WTC11 (cell line): Measurements from ENCODE around the gene USB1.

Source experiments
- ATF2 ChIP-seq: sonication (generic); formaldehyde crosslinking; IDR thresholded peaks from 2 replicates; pipeline ENCODE4 v1.8.1; 2022; ENCODE audit warnings: low read depth, missing genetic modification reagents, borderline replicate concordance
- ESRRA ChIP-seq: sonication (generic); formaldehyde crosslinking; IDR thresholded peaks from 2 replicates; pipeline ENCODE4 v1.8.1; 2022; ENCODE audit warnings: mild to moderate bottlenecking, missing genetic modification reagents, borderline replicate concordance
- TP53 ChIP-seq: sonication (generic); formaldehyde crosslinking; IDR thresholded peaks from 2 replicates; pipeline ENCODE4 v1.8.1; 2023; ENCODE audit warnings: mild to moderate bottlenecking, missing genetic modification reagents
- ZNF121 ChIP-seq: sonication (generic); formaldehyde crosslinking; IDR thresholded peaks from 2 replicates; pipeline ENCODE4 v1.8.0; 2023; ENCODE audit warnings: missing genetic modification reagents
- TF ChIP-seq, protein P1 (sequence below): fragments of 250-450 bp; sonication (Bioruptor Pico); conservative IDR thresholded peaks from 2 replicates; pipeline ENCODE4 v1.9.0; 2021; ENCODE audit warnings: mild to moderate bottlenecking
- TF ChIP-seq, protein P2 (sequence below): fragments of 200-600 bp; IDR thresholded peaks from 2 replicates; pipeline ENCODE4 v1.8.0; 2022; ENCODE audit warnings: antibody characterized with exemption

GRCh38 chr16:58042001-58042885 lies 41.0 kb downstream of the USB1 start:
- TF ChIP-seq, protein P1, sequence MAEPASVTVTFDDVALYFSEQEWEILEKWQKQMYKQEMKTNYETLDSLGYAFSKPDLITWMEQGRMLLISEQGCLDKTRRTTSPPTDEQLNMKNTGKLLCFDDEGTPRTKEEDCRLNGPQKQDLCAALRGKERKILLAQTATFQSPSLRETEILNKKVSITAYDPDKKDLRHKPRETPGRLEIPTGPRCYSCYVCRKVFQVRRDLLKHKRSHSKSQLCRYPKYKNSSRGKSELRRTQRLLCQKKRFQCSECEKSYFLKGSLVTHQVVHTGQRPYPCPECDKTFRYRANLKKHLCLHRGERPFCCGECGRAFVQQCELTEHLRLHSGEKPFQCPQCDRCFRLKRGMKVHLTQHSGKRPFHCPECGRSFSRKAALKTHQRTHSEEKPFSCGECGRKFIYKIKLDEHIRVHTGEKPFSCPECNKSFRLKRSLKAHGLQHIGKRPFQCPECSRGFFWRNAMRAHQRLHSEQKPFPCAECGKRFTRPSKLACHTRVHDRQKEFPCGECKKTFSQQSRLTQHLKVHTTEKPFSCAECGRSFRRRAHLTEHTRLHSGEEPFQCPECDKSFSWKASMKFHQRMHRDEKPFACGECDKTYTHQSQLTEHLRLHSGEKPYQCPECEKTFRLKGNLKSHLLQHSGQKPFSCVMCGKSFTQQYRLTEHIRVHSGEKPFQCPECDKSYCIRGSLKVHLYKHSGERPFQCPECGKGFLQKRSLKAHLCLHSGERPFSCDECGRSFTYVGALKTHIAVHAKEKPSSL (CRISPR knock-in tag), result no peak
- TF ChIP-seq ZNF121 (CRISPR knock-in tag) (no peak), ESRRA (no peak), ATF2 (CRISPR knock-in tag) (no peak), TP53 (no peak)
- TF ChIP-seq, protein P2, sequence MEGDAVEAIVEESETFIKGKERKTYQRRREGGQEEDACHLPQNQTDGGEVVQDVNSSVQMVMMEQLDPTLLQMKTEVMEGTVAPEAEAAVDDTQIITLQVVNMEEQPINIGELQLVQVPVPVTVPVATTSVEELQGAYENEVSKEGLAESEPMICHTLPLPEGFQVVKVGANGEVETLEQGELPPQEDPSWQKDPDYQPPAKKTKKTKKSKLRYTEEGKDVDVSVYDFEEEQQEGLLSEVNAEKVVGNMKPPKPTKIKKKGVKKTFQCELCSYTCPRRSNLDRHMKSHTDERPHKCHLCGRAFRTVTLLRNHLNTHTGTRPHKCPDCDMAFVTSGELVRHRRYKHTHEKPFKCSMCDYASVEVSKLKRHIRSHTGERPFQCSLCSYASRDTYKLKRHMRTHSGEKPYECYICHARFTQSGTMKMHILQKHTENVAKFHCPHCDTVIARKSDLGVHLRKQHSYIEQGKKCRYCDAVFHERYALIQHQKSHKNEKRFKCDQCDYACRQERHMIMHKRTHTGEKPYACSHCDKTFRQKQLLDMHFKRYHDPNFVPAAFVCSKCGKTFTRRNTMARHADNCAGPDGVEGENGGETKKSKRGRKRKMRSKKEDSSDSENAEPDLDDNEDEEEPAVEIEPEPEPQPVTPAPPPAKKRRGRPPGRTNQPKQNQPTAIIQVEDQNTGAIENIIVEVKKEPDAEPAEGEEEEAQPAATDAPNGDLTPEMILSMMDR, result no peak
